Natural killer cell (primary cell): ENCODE measurements around the gene VGLL4. TPM values are rescaled to one million over a fixed set of nuclear protein-coding genes. Genes with fewer than 3 reads are reported as not detected.

Experiments used
- ATAC-seq, 3 donors: fragments of 150-1000 bp in 2 of 3; fragments of 200-7000 bp in 1 of 3; cut with Tn5 transposase; 1 replicate in 1 of 3; 2 replicates in 2 of 3; pipeline ENCODE4 v1.10.0; 2021; ENCODE audit warnings: mild to moderate bottlenecking in 2 of 3, moderate library complexity in 2 of 3
- DNase-seq, 2 donors: peaks; one replicate each; pipeline versions ENCODE4 v3.0.0 to v3.0.0-alpha.2; 2013 to 2021; ENCODE audit warnings: mixed read lengths in 1 of 2
- H3K27ac ChIP-seq: one replicate; pipeline ENCODE4 v1.5.1; 2013; ENCODE audit warnings: mild to moderate bottlenecking, low read length
- H3K27me3 ChIP-seq: one replicate; pipeline ENCODE4 v1.6.1; 2013; ENCODE audit warnings: low read length; ENCODE audit not compliant: control insufficient read depth, insufficient read depth
- H3K36me3 ChIP-seq: one replicate; pipeline ENCODE4 v1.6.1; 2013; ENCODE audit warnings: low read length; ENCODE audit not compliant: control insufficient read depth, insufficient read depth
- H3K4me1 ChIP-seq: one replicate; pipeline ENCODE4 v1.6.1; 2013; ENCODE audit warnings: low read length; ENCODE audit not compliant: control insufficient read depth, insufficient read depth
- H3K4me3 ChIP-seq: one replicate; pipeline ENCODE4 v1.5.1; 2013; ENCODE audit warnings: low read length
- H3K9me3 ChIP-seq: one replicate; pipeline ENCODE4 v1.6.1; 2013; ENCODE audit warnings: low read length; ENCODE audit not compliant: control insufficient read depth, insufficient read depth
- H3K27ac Mint-ChIP-seq, 2 donors: one replicate each; pipeline ENCODE4 v1.8.0; 2022; ENCODE audit warnings: mild to moderate bottlenecking in 2 of 2, mixed read lengths in 2 of 2, moderate library complexity in 1 of 2
- H3K27me3 Mint-ChIP-seq, 2 donors: one replicate each; pipeline ENCODE4 v1.8.0; 2022; ENCODE audit warnings: low read depth in 2 of 2, mixed read lengths in 2 of 2
- H3K36me3 Mint-ChIP-seq: one replicate; pipeline ENCODE4 v1.8.0; 2022; ENCODE audit warnings: mixed read lengths
- H3K4me1 Mint-ChIP-seq, 2 donors: one replicate each; pipeline ENCODE4 v1.8.0; 2022; ENCODE audit warnings: mixed read lengths in 2 of 2
- H3K4me3 Mint-ChIP-seq: one replicate; pipeline ENCODE4 v1.8.0; 2022; ENCODE audit warnings: mild to moderate bottlenecking, moderate library complexity, mixed read lengths
- H3K9me3 Mint-ChIP-seq, 2 donors: one replicate each; pipeline ENCODE4 v1.8.0; 2022; ENCODE audit warnings: mixed read lengths in 2 of 2
- WGBS: methylation state at CpG from one replicate; pipeline ENCODE4 v1.1.7; 2013; ENCODE audit warnings: missing lambda C conversion rate; ENCODE audit not compliant: insufficient coverage; 5-methylcytosine and 5-hydroxymethylcytosine counted together
- intact Hi-C: fragments of 100-400 bp; cut with micrococcal nuclease; formaldehyde crosslinking; loops from one replicate; pipeline ENCODE4 v1.14.2; 2022
- total RNA-seq, 4 donors: library from RNA; stranded (reverse); fragments of 120-200 nt in 1 of 4; gene quantifications; one replicate each; pipeline versions ENCODE4 v1.2.3 to v1.2.4, GENCODE V29; 2013 to 2022
- TF ChIP-seq, protein P1 (sequence below): fragments of 200-600 bp; IDR thresholded peaks from one replicate; pipeline ENCODE4 v1.8.0; 2022; ENCODE audit warnings: antibody characterized with exemption

VGLL4 gene
- total RNA-seq, 3 donors from 2014 or later (not counting 1 experiment from before 2014, with no cell fraction given): 29.5 to 42.8 (median 34.6) TPM

DNA sequence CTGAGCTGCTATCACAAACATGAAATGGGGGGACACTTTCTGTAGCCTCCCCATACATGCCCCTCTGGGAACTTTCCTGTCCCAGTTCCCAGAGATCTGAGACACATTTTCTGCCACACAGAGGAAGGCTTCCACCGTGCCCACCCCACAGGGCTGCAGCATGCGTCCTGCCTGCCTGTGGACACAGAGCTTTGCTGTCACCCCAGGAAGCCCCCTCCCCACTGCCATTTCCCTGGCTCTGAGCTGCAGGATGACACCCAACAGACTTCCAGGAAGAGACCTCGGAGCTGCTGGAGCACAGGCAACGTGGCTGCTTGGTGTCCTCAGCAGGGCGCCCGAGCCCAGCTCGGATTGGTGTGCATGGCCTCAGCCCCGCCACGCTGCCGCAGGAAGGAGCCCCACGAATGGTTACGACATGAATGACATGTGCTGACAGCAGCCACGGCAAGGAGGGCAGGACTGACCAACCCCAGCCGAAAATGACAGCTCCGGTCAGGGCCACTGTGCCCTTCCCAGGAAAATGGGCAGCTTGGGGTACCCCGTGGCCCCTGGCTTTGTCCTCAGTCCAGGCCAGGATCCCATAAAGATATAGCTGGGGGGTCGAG lies 81.3 kb downstream of the VGLL4 start:
- Histone ChIP-seq H3K9me3 (no peaks in the 10 kb centered on the region), H3K27me3 (no peaks in the 10 kb centered on the region), H3K36me3 (peaks cover 54% of the 10 kb centered on the region), H3K4me1 (no peaks in the 10 kb centered on the region), H3K27ac (no peak overlapping the region), H3K4me3 (no peak overlapping the region)
- DNase-seq (no peak), ATAC-seq (no peak)
- H3K9me3 Mint-ChIP-seq: no peaks in the 10 kb centered on the region
- intact Hi-C loops: no loop called here
- TF ChIP-seq, protein P1, sequence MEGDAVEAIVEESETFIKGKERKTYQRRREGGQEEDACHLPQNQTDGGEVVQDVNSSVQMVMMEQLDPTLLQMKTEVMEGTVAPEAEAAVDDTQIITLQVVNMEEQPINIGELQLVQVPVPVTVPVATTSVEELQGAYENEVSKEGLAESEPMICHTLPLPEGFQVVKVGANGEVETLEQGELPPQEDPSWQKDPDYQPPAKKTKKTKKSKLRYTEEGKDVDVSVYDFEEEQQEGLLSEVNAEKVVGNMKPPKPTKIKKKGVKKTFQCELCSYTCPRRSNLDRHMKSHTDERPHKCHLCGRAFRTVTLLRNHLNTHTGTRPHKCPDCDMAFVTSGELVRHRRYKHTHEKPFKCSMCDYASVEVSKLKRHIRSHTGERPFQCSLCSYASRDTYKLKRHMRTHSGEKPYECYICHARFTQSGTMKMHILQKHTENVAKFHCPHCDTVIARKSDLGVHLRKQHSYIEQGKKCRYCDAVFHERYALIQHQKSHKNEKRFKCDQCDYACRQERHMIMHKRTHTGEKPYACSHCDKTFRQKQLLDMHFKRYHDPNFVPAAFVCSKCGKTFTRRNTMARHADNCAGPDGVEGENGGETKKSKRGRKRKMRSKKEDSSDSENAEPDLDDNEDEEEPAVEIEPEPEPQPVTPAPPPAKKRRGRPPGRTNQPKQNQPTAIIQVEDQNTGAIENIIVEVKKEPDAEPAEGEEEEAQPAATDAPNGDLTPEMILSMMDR: no peak
- no peaks in the 10 kb centered on the region for H3K27me3 Mint-ChIP-seq
- WGBS: 97% methylated on average over 17 of the region's 17 CpGs
- H3K4me3 Mint-ChIP-seq: no peak overlapping the region
- H3K4me1 Mint-ChIP-seq: peaks cover 22 to 28% of the 10 kb centered on the region in 2 donors
- no peak overlapping the region for H3K27ac Mint-ChIP-seq
- H3K36me3 Mint-ChIP-seq: no peaks in the 10 kb centered on the region

DNA sequence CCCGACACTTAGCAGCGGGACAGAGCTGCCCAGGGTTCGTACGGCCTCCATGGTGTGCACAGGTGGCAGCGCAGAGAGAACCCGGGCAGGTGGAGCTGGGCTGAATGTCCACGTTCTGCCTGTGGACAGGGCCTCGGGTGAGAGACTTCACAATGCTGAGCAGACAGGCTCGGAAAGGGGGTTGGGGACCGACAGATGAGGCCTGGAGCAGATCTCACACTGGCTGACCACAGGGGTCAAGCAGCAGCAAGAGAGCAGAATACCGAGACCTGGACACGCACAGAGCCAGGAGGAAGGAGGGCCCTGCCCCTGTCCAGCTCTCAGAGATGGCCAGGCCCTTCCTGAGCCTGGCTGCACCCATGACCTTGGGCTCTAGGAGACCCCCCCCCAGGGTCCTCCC lies 83.0 kb downstream of the VGLL4 start:
- H3K4me1 ChIP-seq: no peaks in the 10 kb centered on the region
- no peak overlapping the region for H3K4me3 ChIP-seq
- H3K27ac ChIP-seq: no peak overlapping the region
- H3K27me3 ChIP-seq: no peaks in the 10 kb centered on the region
- Mint-ChIP-seq H3K36me3 (no peaks in the 10 kb centered on the region), H3K9me3 (no peaks in the 10 kb centered on the region), H3K4me1 (peaks cover 12 to 20% of the 10 kb centered on the region in 2 donors), H3K27ac (peak overlapping the region; percentile 14 to 65), H3K27me3 (no peaks in the 10 kb centered on the region), H3K4me3 (no peak overlapping the region)
- DNase-seq: no peak
- H3K9me3 ChIP-seq: no peaks in the 10 kb centered on the region
- 95% methylated on average over 12 of the region's 12 CpGs for WGBS
- TF ChIP-seq, protein P1: no peak
- intact Hi-C loops: no loop called here
- no peak for ATAC-seq
- peaks cover 53% of the 10 kb centered on the region for H3K36me3 ChIP-seq

DNA sequence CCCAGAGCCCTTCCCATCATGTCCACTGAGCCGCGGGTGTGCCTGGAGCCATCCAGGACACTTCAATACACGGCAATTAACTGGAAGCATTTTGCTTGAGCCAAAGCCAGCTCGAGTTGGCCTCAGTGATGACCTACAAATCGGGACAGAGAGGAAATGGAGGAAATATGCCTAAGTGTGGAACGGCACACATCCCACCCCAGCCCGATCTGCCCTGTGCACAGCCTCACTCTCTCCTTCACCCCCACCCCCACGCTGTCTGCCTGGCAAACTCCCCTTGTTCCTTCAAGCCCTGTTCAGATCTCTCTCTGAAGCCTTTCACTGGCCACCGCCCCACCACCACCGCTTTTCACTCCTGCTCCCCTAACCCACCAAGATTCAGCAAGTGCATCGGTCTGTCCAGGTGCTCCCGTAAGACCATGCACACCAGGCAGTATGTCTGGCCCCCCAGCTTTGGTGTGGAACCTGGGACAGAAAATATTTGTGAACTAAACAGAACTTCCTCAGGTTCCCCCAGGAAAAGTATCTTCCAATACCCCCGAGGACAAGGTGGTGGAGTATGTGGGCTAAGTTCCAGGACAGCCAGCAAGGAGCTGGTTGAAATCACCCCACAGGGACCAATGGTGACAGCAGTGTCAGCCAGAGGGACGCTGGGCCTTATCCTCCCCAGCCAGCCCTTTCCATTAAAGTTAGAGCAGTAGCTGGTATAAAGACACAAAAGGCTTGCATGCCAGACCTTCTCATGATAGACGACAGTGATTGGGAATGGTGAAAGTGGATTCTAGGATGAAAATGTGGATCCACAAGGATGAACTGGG lies 83.7 kb downstream of the VGLL4 start:
- no peaks in the 10 kb centered on the region for H3K9me3 Mint-ChIP-seq
- intact Hi-C loops: no loop called here

More for the DNA sequence above, 83.7 kb downstream of the VGLL4 start:
- 92% methylated on average over 15 of the region's 15 CpGs for WGBS
- H3K4me3 ChIP-seq: no peak overlapping the region
- H3K9me3 ChIP-seq: no peaks in the 10 kb centered on the region
- peak overlapping the region; percentile 14 to 65 for H3K27ac Mint-ChIP-seq
- peaks cover 56% of the 10 kb centered on the region for H3K36me3 ChIP-seq
- H3K36me3 Mint-ChIP-seq: no peaks in the 10 kb centered on the region
- H3K27me3 Mint-ChIP-seq: no peaks in the 10 kb centered on the region
- ATAC-seq (no peak), DNase-seq (no peak)
- no peaks in the 10 kb centered on the region for H3K4me1 ChIP-seq
- no peak overlapping the region for H3K27ac ChIP-seq
- H3K4me3 Mint-ChIP-seq: no peak overlapping the region
- TF ChIP-seq, protein P1: no peak
- peaks cover 12 to 20% of the 10 kb centered on the region in 2 donors for H3K4me1 Mint-ChIP-seq
- no peaks in the 10 kb centered on the region for H3K27me3 ChIP-seq
